Chondrocyte (in vitro differentiated cells): ENCODE data around the gene DCLRE1C. TPM values are rescaled to one million over a fixed set of nuclear protein-coding genes. Genes with fewer than 3 reads are reported as not detected.

ENCODE experiments used
- DNase-seq: peaks from one replicate; pipeline ENCODE4 v3.0.0; 2021; ENCODE audit warnings: mixed read lengths, low spot score
- H3K27ac Mint-ChIP-seq: one replicate; pipeline ENCODE4 v1.8.0; 2021; ENCODE audit warnings: mild to moderate bottlenecking, moderate library complexity, mixed read lengths; ENCODE audit not compliant: unreplicated experiment
- H3K27me3 Mint-ChIP-seq: 2 replicates; pipeline ENCODE4 v1.8.0; 2021; ENCODE audit warnings: low read depth, mixed read lengths
- H3K36me3 Mint-ChIP-seq: 2 replicates; pipeline ENCODE4 v1.8.0; 2021; ENCODE audit warnings: low read depth, mixed read lengths
- H3K4me1 Mint-ChIP-seq: 2 replicates; pipeline ENCODE4 v1.8.0; 2021; ENCODE audit warnings: low read depth, mild to moderate bottlenecking, mixed read lengths
- H3K4me3 Mint-ChIP-seq: one replicate; pipeline ENCODE4 v1.8.0; 2021; ENCODE audit warnings: mild to moderate bottlenecking, moderate library complexity, mixed read lengths; ENCODE audit not compliant: unreplicated experiment
- H3K9me3 Mint-ChIP-seq: 2 replicates; pipeline ENCODE4 v1.8.0; 2021; ENCODE audit warnings: low read depth, mixed read lengths
- CTCF ChIP-seq: fragments of 200-600 bp; sonication (generic); IDR thresholded peaks from 2 replicates; pipeline ENCODE4 v1.5.0; 2021; ENCODE audit warnings: antibody characterized with exemption, mild to moderate bottlenecking, moderate library complexity
- total RNA-seq: library from RNA; stranded (reverse); gene quantifications from 3 replicates; pipeline ENCODE4 v1.2.1, GENCODE V29; 2021

Gene DCLRE1C
- total RNA-seq, 1 donor from 2014 or later: 7.4 TPM

- Mint-ChIP-seq H3K4me1 (no peaks in the 10 kb centered on the region), H3K36me3 (peaks cover 36% of the 10 kb centered on the region), H3K27me3 (no peaks in the 10 kb centered on the region), H3K27ac (no peak overlapping the region), H3K9me3 (no peaks in the 10 kb centered on the region), H3K4me3 (no peak overlapping the region)
- no peak for DNase-seq
- no peak for TF ChIP-seq CTCF
Observed at GRCh38 chr10:14930610-14931009, 23.3 kb downstream of the DCLRE1C start.

GRCh38 chr10:14926722-14927416, 27.0 kb downstream of the DCLRE1C start:
- Mint-ChIP-seq H3K27me3 (no peaks in the 10 kb centered on the region), H3K27ac (no peak overlapping the region), H3K4me3 (no peak overlapping the region), H3K4me1 (no peaks in the 10 kb centered on the region), H3K36me3 (peaks cover 37% of the 10 kb centered on the region), H3K9me3 (no peaks in the 10 kb centered on the region)
- TF ChIP-seq CTCF: no peak
- DNase-seq: no peak

- H3K27ac Mint-ChIP-seq: no peak overlapping the region
- H3K36me3 Mint-ChIP-seq: peaks cover 41% of the 10 kb centered on the region
- no peaks in the 10 kb centered on the region for H3K9me3 Mint-ChIP-seq
- no peaks in the 10 kb centered on the region for H3K4me1 Mint-ChIP-seq
- TF ChIP-seq CTCF: no peak
- no peak for DNase-seq
- no peak overlapping the region for H3K4me3 Mint-ChIP-seq
- no peaks in the 10 kb centered on the region for H3K27me3 Mint-ChIP-seq
Observed at GRCh38 chr10:14926061-14926470, 27.8 kb downstream of the DCLRE1C start.

- H3K4me1 Mint-ChIP-seq: no peaks in the 10 kb centered on the region
- no peak for DNase-seq
- H3K27ac Mint-ChIP-seq: no peak overlapping the region
- TF ChIP-seq CTCF: no peak
- H3K4me3 Mint-ChIP-seq: no peak overlapping the region
- H3K9me3 Mint-ChIP-seq: no peaks in the 10 kb centered on the region
- H3K36me3 Mint-ChIP-seq: peaks cover 46% of the 10 kb centered on the region
- no peaks in the 10 kb centered on the region for H3K27me3 Mint-ChIP-seq
Observed at GRCh38 chr10:14925268-14925667, 28.6 kb downstream of the DCLRE1C start.

- no peak overlapping the region for H3K27ac Mint-ChIP-seq
Observed at GRCh38 chr10:14924013-14924412, 29.9 kb downstream of the DCLRE1C start.

More at GRCh38 chr10:14924013-14924412, 29.9 kb downstream of the DCLRE1C start:
- no peaks in the 10 kb centered on the region for H3K9me3 Mint-ChIP-seq
- H3K4me1 Mint-ChIP-seq: no peaks in the 10 kb centered on the region
- peaks cover 52% of the 10 kb centered on the region for H3K36me3 Mint-ChIP-seq
- H3K4me3 Mint-ChIP-seq: no peak overlapping the region
- no peak for DNase-seq
- H3K27me3 Mint-ChIP-seq: no peaks in the 10 kb centered on the region
- TF ChIP-seq CTCF: no peak
